H9 (cell line): Measurements from ENCODE around the gene PCBP1. TPM values are rescaled to one million over a fixed set of nuclear protein-coding genes. Genes with fewer than 3 reads are reported as not detected.

Experiments
- DNase-seq: peaks from one replicate; pipeline ENCODE4 v3.0.0-alpha.2; 2017
- H2AFZ ChIP-seq: one replicate; pipeline ENCODE4 v1.6.1; 2013; ENCODE audit warnings: mild to moderate bottlenecking, low read length, control low read depth, moderate library complexity
- H2AK5ac ChIP-seq: 2 replicates; pipeline ENCODE4 v1.6.1; 2013; ENCODE audit warnings: low read length, control low read depth, mixed read lengths; ENCODE audit not compliant: insufficient read length
- H2BK120ac ChIP-seq: one replicate; pipeline ENCODE4 v1.6.1; 2013; ENCODE audit warnings: low read depth, mild to moderate bottlenecking, low read length, control low read depth, inconsistent platforms; ENCODE audit not compliant: poor library complexity, severe bottlenecking
- H2BK12ac ChIP-seq: 2 replicates; pipeline ENCODE4 v1.6.1; 2013; ENCODE audit warnings: low read length, control low read depth, mixed read lengths, low read depth; ENCODE audit not compliant: insufficient read length
- H2BK15ac ChIP-seq: 2 replicates; pipeline ENCODE4 v1.6.1; 2013; ENCODE audit warnings: low read depth, low read length, control low read depth
- H2BK20ac ChIP-seq: one replicate; pipeline ENCODE4 v1.6.1; 2013; ENCODE audit warnings: low read depth, mild to moderate bottlenecking, low read length, control low read depth, inconsistent platforms; ENCODE audit not compliant: poor library complexity, severe bottlenecking
- H2BK5ac ChIP-seq: 2 replicates; pipeline ENCODE4 v1.6.1; 2013; ENCODE audit warnings: low read length, control low read depth, mixed read lengths; ENCODE audit not compliant: insufficient read length
- H3K14ac ChIP-seq: 2 replicates; pipeline ENCODE4 v1.6.1; 2013; ENCODE audit warnings: low read length, control low read depth; ENCODE audit not compliant: insufficient read depth
- H3K18ac ChIP-seq: 2 replicates; pipeline ENCODE4 v1.6.1; 2013; ENCODE audit warnings: low read depth, mild to moderate bottlenecking, mixed read lengths, low read length, control low read depth; ENCODE audit not compliant: insufficient read length
- H3K23ac ChIP-seq: 2 replicates; pipeline ENCODE4 v1.6.1; 2013; ENCODE audit warnings: low read length, control low read depth, mixed read lengths, low read depth; ENCODE audit not compliant: insufficient read length
- H3K23me2 ChIP-seq: 2 replicates; pipeline ENCODE4 v1.6.1; 2013; ENCODE audit warnings: low read depth, mild to moderate bottlenecking, mixed read lengths, low read length, control low read depth; ENCODE audit not compliant: insufficient read length, poor library complexity, severe bottlenecking
- H3K27ac ChIP-seq: 2 replicates; pipeline ENCODE4 v1.5.1; 2013; ENCODE audit warnings: low read length, control low read depth, mixed read lengths, low read depth; ENCODE audit not compliant: insufficient read length
- H3K27me3 ChIP-seq: 2 replicates; pipeline ENCODE4 v1.6.1; 2013; ENCODE audit warnings: low read length, control low read depth, inconsistent platforms; ENCODE audit not compliant: insufficient read depth
- H3K4ac ChIP-seq: 2 replicates; pipeline ENCODE4 v1.6.1; 2013; ENCODE audit warnings: low read depth, mild to moderate bottlenecking, control low read depth, inconsistent platforms, low read length, moderate library complexity
- H3K4me1 ChIP-seq: 2 replicates; pipeline ENCODE4 v1.6.1; 2013; ENCODE audit warnings: low read length, control low read depth, inconsistent platforms; ENCODE audit not compliant: insufficient read depth
- H3K4me2 ChIP-seq: 2 replicates; pipeline ENCODE4 v1.6.1; 2013; ENCODE audit warnings: low read length, control low read depth, mixed read lengths; ENCODE audit not compliant: insufficient read length, insufficient read depth
- H3K56ac ChIP-seq: 2 replicates; pipeline ENCODE4 v1.6.1; 2013; ENCODE audit warnings: low read depth, mild to moderate bottlenecking, mixed read lengths, low read length, control low read depth; ENCODE audit not compliant: insufficient read length
- H3K79me1 ChIP-seq: 2 replicates; pipeline ENCODE4 v1.6.1; 2013; ENCODE audit warnings: low read depth, mild to moderate bottlenecking, moderate library complexity, low read length, control low read depth, inconsistent platforms; ENCODE audit not compliant: insufficient read depth, poor library complexity, severe bottlenecking
- H3K79me2 ChIP-seq: 2 replicates; pipeline ENCODE4 v1.6.1; 2013; ENCODE audit warnings: low read length, control low read depth, inconsistent platforms; ENCODE audit not compliant: insufficient read depth
- H3K9ac ChIP-seq: 2 replicates; pipeline ENCODE4 v1.6.1; 2013; ENCODE audit warnings: low read length, control low read depth, mixed read lengths; ENCODE audit not compliant: insufficient read length; ENCODE audit errors: extremely low read depth
- H3K9me3 ChIP-seq: one replicate; pipeline ENCODE4 v1.6.1; 2013; ENCODE audit warnings: low read depth, low read length, inconsistent platforms; ENCODE audit not compliant: control insufficient read depth
- H3T11ph ChIP-seq: one replicate; pipeline ENCODE4 v1.6.1; 2013; ENCODE audit warnings: mild to moderate bottlenecking, low read length, control low read depth, inconsistent platforms
- H4K20me1 ChIP-seq: one replicate; pipeline ENCODE4 v1.6.1; 2013; ENCODE audit not compliant: control insufficient read depth, insufficient read length, insufficient read depth
- H4K5ac ChIP-seq: 2 replicates; pipeline ENCODE4 v1.6.1; 2013; ENCODE audit warnings: low read depth, mild to moderate bottlenecking, mixed read lengths, low read length, control low read depth; ENCODE audit not compliant: insufficient read length
- H4K8ac ChIP-seq: replicated peaks from 2 replicates; pipeline ENCODE4 v1.6.1; 2013; ENCODE audit warnings: low read length, control low read depth, mixed read lengths, low read depth; ENCODE audit not compliant: insufficient read length
- H4K91ac ChIP-seq: 2 replicates; pipeline ENCODE4 v1.6.1; 2013; ENCODE audit warnings: low read depth, mild to moderate bottlenecking, moderate library complexity, mixed read lengths, low read length, control low read depth; ENCODE audit not compliant: insufficient read length
- H3K27ac Mint-ChIP-seq, 3 experiments: 2 replicates in 2 of 3; 3 replicates in 1 of 3; pipeline ENCODE4 v1.8.0; 2020 to 2021; ENCODE audit warnings: mixed read lengths in 3 of 3, mild to moderate bottlenecking in 1 of 3, moderate library complexity in 1 of 3
- H3K27me3 Mint-ChIP-seq: 2 replicates; pipeline ENCODE4 v1.8.0; 2021; ENCODE audit warnings: low read depth, mild to moderate bottlenecking, moderate library complexity, mixed read lengths
- H3K36me3 Mint-ChIP-seq, 3 experiments: 2 replicates in 2 of 3; 3 replicates in 1 of 3; pipeline ENCODE4 v1.8.0; 2020 to 2021; ENCODE audit warnings: low read depth in 3 of 3, mixed read lengths in 3 of 3; ENCODE audit not compliant: insufficient read depth in 1 of 3
- H3K4me1 Mint-ChIP-seq, 2 experiments: 2 replicates each; pipeline ENCODE4 v1.8.0; 2020; ENCODE audit warnings: mixed read lengths in 2 of 2
- H3K4me3 Mint-ChIP-seq, 2 experiments: 2 replicates in 1 of 2; 3 replicates in 1 of 2; pipeline ENCODE4 v1.8.0; 2020 to 2021; ENCODE audit warnings: mild to moderate bottlenecking in 2 of 2, mixed read lengths in 2 of 2, moderate library complexity in 1 of 2
- H3K9me3 Mint-ChIP-seq, 2 experiments: 2 replicates in 1 of 2; 3 replicates in 1 of 2; pipeline ENCODE4 v1.8.0; 2020; ENCODE audit warnings: mild to moderate bottlenecking in 2 of 2, mixed read lengths in 2 of 2, moderate library complexity in 1 of 2
- WGBS: extraction: QIAGEN DNeasy Blood & Tissue Kit; methylation state at CpG from one replicate; pipeline ENCODE4 v1.1.7; 2013; ENCODE audit warnings: missing lambda C conversion rate, low lambda C conversion rate, mixed read lengths; ENCODE audit not compliant: insufficient read length; ENCODE audit errors: extremely low coverage; 5-methylcytosine and 5-hydroxymethylcytosine counted together
- total RNA-seq: library from RNA; stranded (reverse); gene quantifications from 2 replicates; pipeline ENCODE4 v1.2.1, GENCODE V29; 2021
- TF ChIP-seq, protein P1 (sequence below): fragments of 200-600 bp; sonication (generic); conservative IDR thresholded peaks from 3 replicates; pipeline ENCODE4 v1.8.0; 2021; ENCODE audit warnings: antibody characterized with exemption, mild to moderate bottlenecking

Gene PCBP1
- total RNA-seq, 1 experiment from 2014 or later: 457 TPM

DNA sequence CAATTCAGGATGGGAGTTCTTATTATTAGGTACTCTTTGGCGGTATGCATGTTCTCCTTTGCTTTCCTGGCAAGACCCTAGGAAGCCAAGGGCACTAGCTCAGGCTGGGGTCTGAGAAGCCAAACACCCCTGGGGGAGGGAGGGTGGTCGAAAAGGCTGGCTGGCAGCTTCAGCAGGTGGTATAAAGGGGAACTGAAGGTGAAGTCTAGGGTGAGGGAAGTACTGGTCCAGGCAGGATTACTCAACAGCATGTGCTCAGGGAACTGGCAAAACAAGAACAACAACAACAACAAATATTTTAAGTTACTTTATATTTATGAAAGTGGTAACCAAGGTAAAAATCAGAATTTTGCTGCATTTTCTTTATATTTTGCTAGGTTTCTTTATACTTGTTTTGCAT is 40.7 kb upstream of the PCBP1 start:
- H3K23me2 ChIP-seq: no peaks in the 10 kb centered on the region
- H3K27me3 ChIP-seq: no peaks in the 10 kb centered on the region
- no peaks in the 10 kb centered on the region for H3K79me2 ChIP-seq
- peak overlapping the region in 2 of 3 experiments; percentile 71 to 84; a peak in 4 of 7 replicates for H3K27ac Mint-ChIP-seq
- no peak overlapping the region for H2BK20ac ChIP-seq
- no peak overlapping the region for H2AK5ac ChIP-seq
- H3K23ac ChIP-seq: no peak overlapping the region
- no peak overlapping the region for H4K8ac ChIP-seq
- no peak overlapping the region for H2AFZ ChIP-seq
- no CpG with 5 or more reads among the region's 2 CpGs for WGBS
- H3K27me3 Mint-ChIP-seq: no peaks in the 10 kb centered on the region
- no peaks in the 10 kb centered on the region for H3K4me1 ChIP-seq
- H2BK5ac ChIP-seq: no peak overlapping the region
- H3K56ac ChIP-seq: no peak overlapping the region
- H3T11ph ChIP-seq: no peak overlapping the region
- no peaks in the 10 kb centered on the region for H3K79me1 ChIP-seq
- no peaks in the 10 kb centered on the region; a peak in 1 of 5 replicates for H3K9me3 Mint-ChIP-seq
- no peak overlapping the region for H2BK120ac ChIP-seq
- H4K20me1 ChIP-seq: no peaks in the 10 kb centered on the region
- H3K4me1 Mint-ChIP-seq: no peaks in the 10 kb centered on the region
- H3K14ac ChIP-seq: no peak overlapping the region
- H3K9ac ChIP-seq: no peak overlapping the region
- TF ChIP-seq, protein P1, sequence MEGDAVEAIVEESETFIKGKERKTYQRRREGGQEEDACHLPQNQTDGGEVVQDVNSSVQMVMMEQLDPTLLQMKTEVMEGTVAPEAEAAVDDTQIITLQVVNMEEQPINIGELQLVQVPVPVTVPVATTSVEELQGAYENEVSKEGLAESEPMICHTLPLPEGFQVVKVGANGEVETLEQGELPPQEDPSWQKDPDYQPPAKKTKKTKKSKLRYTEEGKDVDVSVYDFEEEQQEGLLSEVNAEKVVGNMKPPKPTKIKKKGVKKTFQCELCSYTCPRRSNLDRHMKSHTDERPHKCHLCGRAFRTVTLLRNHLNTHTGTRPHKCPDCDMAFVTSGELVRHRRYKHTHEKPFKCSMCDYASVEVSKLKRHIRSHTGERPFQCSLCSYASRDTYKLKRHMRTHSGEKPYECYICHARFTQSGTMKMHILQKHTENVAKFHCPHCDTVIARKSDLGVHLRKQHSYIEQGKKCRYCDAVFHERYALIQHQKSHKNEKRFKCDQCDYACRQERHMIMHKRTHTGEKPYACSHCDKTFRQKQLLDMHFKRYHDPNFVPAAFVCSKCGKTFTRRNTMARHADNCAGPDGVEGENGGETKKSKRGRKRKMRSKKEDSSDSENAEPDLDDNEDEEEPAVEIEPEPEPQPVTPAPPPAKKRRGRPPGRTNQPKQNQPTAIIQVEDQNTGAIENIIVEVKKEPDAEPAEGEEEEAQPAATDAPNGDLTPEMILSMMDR: no peak
- no peak overlapping the region for H3K4ac ChIP-seq
- no peaks in the 10 kb centered on the region for H3K9me3 ChIP-seq
- no peak for DNase-seq
- peaks cover 0 to 38% (median 18%) of the 10 kb centered on the region in 3 experiments; a peak in 4 of 7 replicates for H3K36me3 Mint-ChIP-seq
- no peak overlapping the region for H3K4me2 ChIP-seq
- no peak overlapping the region for H3K18ac ChIP-seq
- no peak overlapping the region for H4K5ac ChIP-seq
- H3K27ac ChIP-seq: no peak overlapping the region
- no peak overlapping the region for H2BK15ac ChIP-seq
- H2BK12ac ChIP-seq: no peak overlapping the region
- no peak overlapping the region for H4K91ac ChIP-seq
- H3K4me3 Mint-ChIP-seq: no peak overlapping the region
